ENCODE data around the gene OLIG3.

The OLIG3 gene

DNA sequence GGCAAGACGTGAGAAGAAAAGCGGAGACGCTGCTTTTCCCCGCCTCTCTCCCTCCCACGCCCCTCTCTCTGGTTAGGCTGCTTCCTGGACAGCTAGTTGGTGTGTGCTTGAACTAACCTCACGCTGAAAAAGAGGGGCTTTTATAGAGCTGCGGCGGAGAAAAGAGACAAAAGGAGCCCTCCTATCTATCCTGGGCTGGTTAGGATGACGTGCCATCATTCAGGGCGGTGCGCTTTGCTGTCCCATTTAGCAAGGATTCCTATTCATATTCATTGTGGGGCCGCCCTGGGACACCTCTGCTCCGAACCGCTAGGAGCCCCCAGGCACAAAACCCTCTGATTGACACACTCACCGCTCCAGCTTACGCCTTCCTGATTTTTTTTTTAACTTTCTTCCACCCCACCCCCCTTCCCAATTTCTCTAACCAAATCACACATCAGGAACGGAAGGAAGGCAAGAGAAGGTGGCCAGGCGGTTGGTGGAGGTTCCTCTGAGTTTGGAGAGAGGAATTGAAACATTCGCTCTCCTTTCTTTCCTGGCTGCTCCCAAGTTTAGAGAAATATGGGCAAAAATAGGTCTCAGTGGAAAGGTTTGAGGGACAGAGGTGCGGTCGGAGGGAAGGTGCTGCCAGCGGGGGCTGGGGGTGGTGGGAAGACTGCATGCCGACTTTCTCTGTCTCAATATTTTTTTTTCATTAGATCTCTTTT, at the start of gene OLIG3:
TSS of gene OLIG3 (minus strand) at position 114 of the 707 bp plus-strand sequence. CDS start 224 bp downstream, outside the sequence.
- DNase-seq: no peak

GRCh38 chr6:137543114-137543513, 48.9 kb upstream of the OLIG3 start:
- no peak for DNase-seq

DNA sequence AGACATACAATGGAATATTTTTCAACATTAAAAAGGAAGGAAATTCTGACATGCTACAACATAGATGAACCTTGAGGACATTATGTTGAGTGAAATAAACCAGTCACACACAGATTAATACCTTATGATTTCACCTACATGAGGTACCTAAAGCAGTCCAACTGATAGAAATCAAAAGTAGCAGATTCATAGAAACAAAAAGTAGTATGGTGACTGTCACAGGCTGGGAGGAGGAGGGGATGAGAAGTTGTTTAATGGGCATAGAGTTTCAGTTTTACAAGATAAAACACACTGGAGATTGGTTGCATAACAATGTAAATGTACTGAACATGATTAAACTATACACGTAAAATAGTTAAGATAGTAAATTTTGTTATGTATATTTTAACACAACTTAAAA, 48.5 kb upstream of the OLIG3 start:
- DNase-seq: no peak

DNA sequence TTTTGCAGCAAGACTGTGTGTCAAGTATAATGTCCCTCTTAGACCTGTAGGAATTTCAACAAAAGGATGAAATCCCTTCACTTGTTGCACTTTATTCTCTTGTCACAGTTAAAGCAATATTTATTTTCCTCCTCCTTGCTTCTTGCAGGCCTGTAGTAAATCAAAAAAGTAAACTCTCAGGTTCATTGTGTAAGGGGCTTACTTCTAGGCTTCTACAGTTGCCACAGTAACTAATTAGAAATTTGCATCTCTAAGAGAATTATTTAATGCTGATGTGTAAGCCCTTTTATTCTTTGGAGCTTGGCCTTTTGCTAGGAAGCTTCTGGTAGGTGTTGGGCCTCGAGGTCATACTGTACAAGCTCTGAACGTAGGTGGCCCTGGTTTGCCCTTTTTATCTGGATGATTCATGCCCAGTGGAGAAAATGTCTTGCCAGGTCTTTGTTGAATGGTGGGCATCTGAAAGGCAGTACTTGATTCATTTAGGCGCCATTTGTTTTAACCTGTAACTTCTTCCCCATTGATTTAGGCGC, 47.4 kb upstream of the OLIG3 start:
- DNase-seq: no peak

- DNase-seq: no peak
Observed at GRCh38 chr6:137536104-137536773, 42.0 kb upstream of the OLIG3 start.

- no peak for DNase-seq
Observed at GRCh38 chr6:137531376-137532092, 37.3 kb upstream of the OLIG3 start.

DNA sequence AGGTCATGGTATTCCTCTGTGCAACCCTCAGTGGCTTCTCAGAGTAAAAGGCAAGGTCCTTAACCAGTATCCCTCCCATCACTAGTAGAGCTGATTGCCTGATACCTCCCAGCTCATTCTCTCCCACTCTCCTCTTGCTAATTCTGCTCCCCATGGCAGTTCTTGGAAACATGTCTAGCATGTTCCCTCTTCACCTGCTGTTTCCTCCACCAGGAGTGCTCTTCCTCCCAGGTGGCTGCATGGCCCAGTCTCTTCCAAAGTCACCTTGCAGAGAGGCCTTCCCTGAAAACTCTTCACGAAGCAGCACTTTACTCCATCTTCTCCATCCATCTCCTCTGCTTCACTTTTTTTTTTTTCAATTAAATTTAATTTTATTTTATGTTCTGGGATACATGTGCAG, 36.2 kb upstream of the OLIG3 start:
- DNase-seq: no peak

DNA sequence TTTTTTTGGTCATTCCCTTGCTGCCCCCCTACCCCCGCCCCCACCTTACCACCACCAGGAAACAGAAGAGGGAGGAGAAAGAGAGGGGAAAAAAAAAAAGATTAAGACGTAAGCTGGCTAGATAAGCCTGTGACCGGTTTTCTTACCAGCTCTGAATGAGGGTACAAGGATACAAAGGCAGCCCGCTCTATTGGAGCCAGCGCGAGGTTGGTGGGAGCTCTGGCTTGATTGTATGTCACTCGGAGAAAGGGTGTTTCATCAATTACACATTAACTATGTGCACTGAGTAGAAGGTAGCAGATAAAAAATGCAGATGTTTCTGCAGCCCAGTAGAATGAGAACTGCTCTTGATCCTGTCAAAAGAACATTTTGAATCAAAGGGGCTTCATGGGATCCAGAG, 28.6 kb upstream of the OLIG3 start:
- no peak for DNase-seq

GRCh38 chr6:137522198-137522798, 28.1 kb upstream of the OLIG3 start:
- no peak for DNase-seq

GRCh38 chr6:137520520-137520919, 26.3 kb upstream of the OLIG3 start:
- no peak for DNase-seq

- DNase-seq: no peak
Observed at GRCh38 chr6:137519629-137520176, 25.5 kb upstream of the OLIG3 start.

- no peak for DNase-seq
Observed at GRCh38 chr6:137518386-137518983, 24.3 kb upstream of the OLIG3 start.

DNA sequence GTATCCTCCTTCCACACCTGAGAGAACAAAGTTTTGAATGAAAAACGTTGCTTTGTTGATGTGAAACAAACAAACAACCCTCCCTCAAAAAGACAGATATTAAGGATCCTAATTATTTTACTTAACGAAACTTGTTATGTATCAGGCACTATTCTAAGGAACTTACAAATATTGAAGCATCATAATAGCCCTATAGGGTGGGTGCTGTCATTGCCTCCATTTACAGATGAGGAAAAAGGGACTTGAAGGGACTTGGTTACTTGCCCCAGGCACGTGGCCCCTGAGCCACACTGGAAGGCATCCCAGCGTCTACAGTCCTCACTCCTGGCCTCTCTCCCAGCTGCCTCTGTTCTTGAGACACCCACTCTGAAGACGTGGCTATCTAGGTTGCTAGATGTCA, 20.2 kb upstream of the OLIG3 start:
- DNase-seq: no peak

DNA sequence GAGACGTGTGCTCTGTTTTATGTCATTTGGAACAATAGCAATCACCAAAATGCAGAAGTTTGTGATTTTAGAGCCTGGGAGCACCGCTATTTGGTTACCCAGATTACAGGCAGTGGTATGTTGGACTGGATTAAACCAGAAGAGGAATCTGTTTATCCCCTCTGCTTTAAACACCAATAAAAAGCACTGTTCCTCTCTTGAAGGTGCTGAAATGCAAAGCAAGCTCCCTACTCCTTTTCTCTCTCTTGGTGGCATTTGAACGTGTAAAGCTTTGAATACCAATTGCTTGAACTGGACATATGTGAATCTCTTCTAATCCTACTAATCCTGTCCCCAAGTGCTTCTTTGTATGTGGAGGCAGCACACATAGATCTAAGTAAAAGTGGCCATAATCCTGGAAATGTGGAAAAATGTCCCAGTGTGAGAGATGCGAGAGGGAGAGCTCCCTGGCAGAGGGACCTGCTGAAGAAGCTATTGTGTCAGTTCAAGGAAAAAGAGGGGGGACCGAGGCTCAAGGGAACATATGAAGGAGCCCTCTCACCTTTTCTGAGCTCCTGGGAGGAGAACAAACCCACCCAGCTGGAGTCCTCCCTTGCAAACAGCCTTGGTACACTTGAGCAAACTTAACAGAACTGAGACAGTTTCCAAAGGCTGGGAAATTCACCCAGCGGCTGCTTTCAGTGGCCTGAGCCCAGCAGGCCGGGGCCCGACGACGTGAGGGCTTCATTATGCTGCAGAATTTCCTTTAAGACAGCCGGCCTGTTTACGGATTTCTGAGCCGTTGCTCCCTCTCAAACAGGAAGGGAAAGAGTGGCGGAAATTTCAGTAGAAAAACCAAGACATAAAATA, 18.8 kb upstream of the OLIG3 start:
- DNase-seq: no peak

DNA sequence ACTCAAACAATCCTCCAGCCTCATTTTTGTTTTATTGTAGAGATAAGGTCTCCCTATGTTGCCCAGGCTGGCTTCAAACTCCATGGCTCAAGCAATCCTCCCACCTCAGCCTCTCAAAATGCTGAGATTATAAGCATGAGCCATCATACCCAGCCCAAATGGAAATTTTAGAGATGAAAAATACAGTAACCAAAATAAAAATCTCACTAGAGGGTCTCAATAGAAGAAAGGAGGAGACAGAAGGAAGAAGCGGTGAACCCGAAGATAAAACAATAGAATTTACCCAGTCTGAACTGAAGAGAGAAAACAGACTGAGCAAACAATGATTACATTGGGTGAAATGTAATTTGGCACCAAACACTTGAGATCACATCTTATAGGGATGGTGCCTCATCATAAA, 16.7 kb upstream of the OLIG3 start:
- no peak for DNase-seq

GRCh38 chr6:137498481-137499190, 4.4 kb upstream of the OLIG3 start:
- no peak for DNase-seq

- no peak for DNase-seq
Observed at GRCh38 chr6:137497721-137498463, 3.7 kb upstream of the OLIG3 start.

- no peak for DNase-seq
Observed at GRCh38 chr6:137496909-137497720, 2.9 kb upstream of the OLIG3 start.

GRCh38 chr6:137496368-137496767, 2.2 kb upstream of the OLIG3 start:
- DNase-seq: no peak

All from fibroblast of skin of right quadriceps (primary cell).